ENCODE results near the gene VPS33B.

DNA sequence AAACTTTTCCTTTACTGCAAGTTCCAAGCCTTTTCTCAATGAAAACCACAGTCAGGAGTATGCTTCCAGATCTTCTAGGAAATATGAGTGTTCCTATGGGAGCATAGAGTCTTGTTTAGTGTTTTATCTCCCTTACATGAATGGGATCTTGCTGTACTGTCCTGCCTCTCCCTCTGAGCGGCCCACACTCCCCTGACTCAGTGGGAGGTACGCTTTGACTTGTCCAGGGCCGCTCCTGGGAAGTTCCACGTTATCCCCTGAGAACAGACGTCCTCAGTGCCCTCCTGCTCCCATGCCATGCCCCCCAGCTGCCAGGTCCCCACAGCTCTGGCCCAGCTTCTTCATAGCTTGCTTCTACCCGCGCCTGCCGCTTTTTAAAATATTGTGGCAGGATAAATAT is 28.9 kb upstream of the VPS33B start:
- no peak for TF ChIP-seq RARB (CRISPR knock-in tag; IDR thresholded peaks at IDR 0.05)
- TF ChIP-seq, protein P1, sequence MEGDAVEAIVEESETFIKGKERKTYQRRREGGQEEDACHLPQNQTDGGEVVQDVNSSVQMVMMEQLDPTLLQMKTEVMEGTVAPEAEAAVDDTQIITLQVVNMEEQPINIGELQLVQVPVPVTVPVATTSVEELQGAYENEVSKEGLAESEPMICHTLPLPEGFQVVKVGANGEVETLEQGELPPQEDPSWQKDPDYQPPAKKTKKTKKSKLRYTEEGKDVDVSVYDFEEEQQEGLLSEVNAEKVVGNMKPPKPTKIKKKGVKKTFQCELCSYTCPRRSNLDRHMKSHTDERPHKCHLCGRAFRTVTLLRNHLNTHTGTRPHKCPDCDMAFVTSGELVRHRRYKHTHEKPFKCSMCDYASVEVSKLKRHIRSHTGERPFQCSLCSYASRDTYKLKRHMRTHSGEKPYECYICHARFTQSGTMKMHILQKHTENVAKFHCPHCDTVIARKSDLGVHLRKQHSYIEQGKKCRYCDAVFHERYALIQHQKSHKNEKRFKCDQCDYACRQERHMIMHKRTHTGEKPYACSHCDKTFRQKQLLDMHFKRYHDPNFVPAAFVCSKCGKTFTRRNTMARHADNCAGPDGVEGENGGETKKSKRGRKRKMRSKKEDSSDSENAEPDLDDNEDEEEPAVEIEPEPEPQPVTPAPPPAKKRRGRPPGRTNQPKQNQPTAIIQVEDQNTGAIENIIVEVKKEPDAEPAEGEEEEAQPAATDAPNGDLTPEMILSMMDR (IDR thresholded peaks at IDR 0.05), result no peak
- TF ChIP-seq, protein P2, sequence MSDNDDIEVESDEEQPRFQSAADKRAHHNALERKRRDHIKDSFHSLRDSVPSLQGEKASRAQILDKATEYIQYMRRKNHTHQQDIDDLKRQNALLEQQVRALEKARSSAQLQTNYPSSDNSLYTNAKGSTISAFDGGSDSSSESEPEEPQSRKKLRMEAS (IDR thresholded peaks at IDR 0.05), result no peak
- TF ChIP-seq, protein P3, sequence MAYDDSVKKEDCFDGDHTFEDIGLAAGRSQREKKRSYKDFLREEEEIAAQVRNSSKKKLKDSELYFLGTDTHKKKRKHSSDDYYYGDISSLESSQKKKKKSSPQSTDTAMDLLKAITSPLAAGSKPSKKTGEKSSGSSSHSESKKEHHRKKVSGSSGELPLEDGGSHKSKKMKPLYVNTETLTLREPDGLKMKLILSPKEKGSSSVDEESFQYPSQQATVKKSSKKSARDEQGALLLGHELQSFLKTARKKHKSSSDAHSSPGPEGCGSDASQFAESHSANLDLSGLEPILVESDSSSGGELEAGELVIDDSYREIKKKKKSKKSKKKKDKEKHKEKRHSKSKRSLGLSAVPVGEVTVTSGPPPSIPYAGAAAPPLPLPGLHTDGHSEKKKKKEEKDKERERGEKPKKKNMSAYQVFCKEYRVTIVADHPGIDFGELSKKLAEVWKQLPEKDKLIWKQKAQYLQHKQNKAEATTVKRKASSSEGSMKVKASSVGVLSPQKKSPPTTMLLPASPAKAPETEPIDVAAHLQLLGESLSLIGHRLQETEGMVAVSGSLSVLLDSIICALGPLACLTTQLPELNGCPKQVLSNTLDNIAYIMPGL (CRISPR knock-in tag; IDR thresholded peaks at IDR 0.05; ENCODE audit: borderline replicate concordance), result no peak
- TF ChIP-seq SMC3 (IDR thresholded peaks at IDR 0.05), result no peak
- TF ChIP-seq NR3C1 (IDR thresholded peaks at IDR 0.05), result no peak
